Measurements from ENCODE around the gene MSANTD3.

Gene MSANTD3

DNA sequence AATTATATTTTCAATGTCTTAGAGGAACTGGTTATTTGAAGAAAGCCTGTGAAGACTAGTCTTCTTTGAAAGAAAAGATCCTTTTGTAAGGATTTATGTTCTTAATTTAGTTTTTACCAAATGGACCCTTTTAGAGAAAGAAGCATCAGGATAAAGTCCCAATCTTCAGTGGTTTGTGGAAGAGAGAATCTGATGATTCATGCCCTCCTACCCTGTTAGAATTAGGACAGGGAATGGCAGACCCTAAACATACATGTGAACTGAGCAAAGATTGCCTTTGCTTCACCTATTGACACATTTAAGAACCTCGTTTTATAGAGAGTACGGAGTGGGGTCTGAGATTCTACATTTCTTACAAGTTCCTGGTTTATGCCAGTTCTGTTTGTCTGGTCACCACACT lies 26.0 kb downstream of the MSANTD3 start:
- CTCF ChIA-PET, result no interaction called here
- DNase-seq (ENCODE audit: extremely low spot score), result no peak
- TF ChIP-seq TARDBP (IDR thresholded peaks at IDR 0.05), result no peak
- TF ChIP-seq PKNOX1 (IDR thresholded peaks at IDR 0.05), result no peak
- no peak for TF ChIP-seq FOXA1 (IDR thresholded peaks at IDR 0.05)
- POLR2A ChIA-PET, result no interaction called here

DNA sequence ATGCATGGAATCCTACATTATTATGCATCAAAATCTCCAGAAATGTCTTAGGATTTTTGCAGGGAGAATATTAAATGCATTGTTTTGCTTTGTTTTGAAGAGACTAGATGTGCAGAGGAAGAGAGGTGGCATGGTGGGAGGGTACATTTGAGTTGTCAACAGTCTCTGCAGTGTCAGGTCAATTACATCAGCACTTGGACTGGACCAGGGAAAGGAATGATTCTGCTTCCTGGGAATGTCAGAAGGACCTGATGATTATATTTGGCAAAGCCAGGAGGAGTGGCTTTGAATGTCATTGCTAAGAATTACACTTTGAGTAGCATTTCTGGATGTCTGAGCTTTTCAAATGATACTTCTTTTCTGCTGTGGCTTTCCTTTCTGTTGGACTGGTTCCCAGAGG lies 28.5 kb downstream of the MSANTD3 start:
- CTCF ChIA-PET, result no interaction called here
- TF ChIP-seq FOXA1 (IDR thresholded peaks at IDR 0.05) (no peak), SUZ12 (IDR thresholded peaks at IDR 0.05) (no peak)
- DNase-seq (ENCODE audit: extremely low spot score), result no peak

DNA sequence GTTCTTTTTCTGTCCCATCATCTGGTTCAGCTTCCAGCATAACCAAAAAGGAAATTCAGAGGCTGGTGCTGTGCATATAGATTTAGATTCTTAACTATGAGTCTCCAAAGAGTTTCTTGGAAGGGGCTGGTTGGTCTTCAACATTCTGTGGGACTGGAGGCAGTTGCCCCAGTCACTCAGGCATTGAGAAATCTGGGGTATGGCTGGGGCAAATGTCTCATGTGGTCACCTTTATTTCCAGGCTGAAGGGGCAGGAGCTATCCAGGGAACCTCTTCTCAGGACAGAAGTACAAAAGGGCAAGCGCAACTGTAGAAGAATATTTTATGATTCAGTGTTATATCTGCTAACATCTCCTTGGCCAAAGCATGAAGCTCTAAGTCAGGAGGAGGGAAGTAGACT lies 30.6 kb downstream of the MSANTD3 start:
- POLR2A ChIA-PET, result no interaction called here
- no peak for DNase-seq (ENCODE audit: extremely low spot score)
- no peak for TF ChIP-seq CTBP1 (IDR thresholded peaks at IDR 0.05; ENCODE audit: borderline replicate concordance)
- no peak for TF ChIP-seq SP1 (IDR thresholded peaks at IDR 0.05)
- no peak for TF ChIP-seq ARNT (IDR thresholded peaks at IDR 0.05)
- no peak for TF ChIP-seq ELF4 (IDR thresholded peaks at IDR 0.05)
- no peak for TF ChIP-seq BHLHE40 (IDR thresholded peaks at IDR 0.05; ENCODE audit: borderline replicate concordance)
- TF ChIP-seq ZNF384 (IDR thresholded peaks at IDR 0.05), result no peak
- TF ChIP-seq FOXM1 (IDR thresholded peaks at IDR 0.05; ENCODE audit: borderline replicate concordance), result no peak
- TF ChIP-seq HDGF (IDR thresholded peaks at IDR 0.05; ENCODE audit: borderline replicate concordance), result no peak
- CTCF ChIA-PET, result interaction anchor here (0.5 kb wide), 1 partner anchor 15 kb away, joined by 4 read pairs; no protein-coding TSS in a partner anchor

More for the DNA sequence above, 28.5 kb downstream of the MSANTD3 start:
- POLR2A ChIA-PET, result no interaction called here

DNA sequence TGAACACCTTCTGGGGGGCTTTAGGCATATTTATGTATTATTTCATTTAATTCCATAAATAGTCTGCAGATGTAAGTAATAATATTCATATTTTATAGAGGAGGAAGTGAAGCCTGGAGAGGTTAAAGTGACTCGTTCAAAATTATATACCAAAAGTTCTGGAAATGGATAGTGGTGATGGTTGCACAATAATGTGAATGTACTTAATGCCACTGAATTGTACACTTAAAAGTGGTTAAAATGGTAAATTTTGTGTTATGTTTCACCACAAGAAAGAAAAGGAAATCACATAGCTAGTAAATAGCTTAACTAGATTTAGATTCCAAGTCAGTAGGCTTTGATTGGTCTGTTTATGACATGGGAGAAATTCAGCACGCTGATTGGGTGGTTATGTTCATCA lies 33.0 kb downstream of the MSANTD3 start:
- POLR2A ChIA-PET, result interaction anchor here (1.2 kb wide), 1 partner anchor 13 kb away, joined by 3 read pairs; no protein-coding TSS in a partner anchor
- CTCF ChIA-PET, result no interaction called here
- no peak for DNase-seq (ENCODE audit: extremely low spot score)
- TF ChIP-seq BHLHE40 (IDR thresholded peaks at IDR 0.05; ENCODE audit: borderline replicate concordance) (no peak), FOXM1 (IDR thresholded peaks at IDR 0.05; ENCODE audit: borderline replicate concordance) (no peak), ELF4 (IDR thresholded peaks at IDR 0.05) (no peak), SUZ12 (IDR thresholded peaks at IDR 0.05) (no peak), L3MBTL2 (conservative IDR thresholded peaks at IDR 0.05) (no peak), FOXK2 (IDR thresholded peaks at IDR 0.05) (no peak), TARDBP (IDR thresholded peaks at IDR 0.05) (no peak), ZNF384 (IDR thresholded peaks at IDR 0.05) (no peak), ARNT (IDR thresholded peaks at IDR 0.05) (no peak), LEF1 (IDR thresholded peaks at IDR 0.05; ENCODE audit: borderline replicate concordance) (no peak), FOXA1 (IDR thresholded peaks at IDR 0.05) (no peak), NFRKB (IDR thresholded peaks at IDR 0.05) (no peak), CTBP1 (IDR thresholded peaks at IDR 0.05; ENCODE audit: borderline replicate concordance) (no peak), SP1 (IDR thresholded peaks at IDR 0.05) (no peak)

DNA sequence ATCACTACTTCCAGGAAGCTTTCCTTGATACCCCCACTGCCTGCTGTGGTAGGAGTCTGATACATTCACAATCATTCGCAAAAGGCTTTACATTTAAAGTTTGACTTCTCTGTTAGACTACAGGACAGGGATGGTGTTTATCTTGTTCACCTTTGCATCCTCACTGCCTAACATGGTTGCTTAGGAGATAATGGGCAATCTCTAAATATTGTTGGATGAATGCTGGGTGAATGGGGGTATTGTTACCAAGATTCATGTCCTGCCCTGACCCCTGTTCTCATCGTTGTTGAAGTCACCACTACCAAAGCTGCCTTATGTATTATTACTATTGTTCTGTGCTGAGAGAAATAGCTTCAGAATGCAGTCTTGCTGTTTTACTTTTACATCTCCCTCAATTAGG lies 38.3 kb downstream of the MSANTD3 start:
- CTCF ChIA-PET, result no interaction called here
- TF ChIP-seq ARNT (IDR thresholded peaks at IDR 0.05) (no peak), SP1 (IDR thresholded peaks at IDR 0.05) (no peak), TARDBP (IDR thresholded peaks at IDR 0.05) (no peak), NFRKB (IDR thresholded peaks at IDR 0.05) (no peak), BHLHE40 (IDR thresholded peaks at IDR 0.05; ENCODE audit: borderline replicate concordance) (no peak), FOXA1 (IDR thresholded peaks at IDR 0.05) (no peak), ZNF384 (IDR thresholded peaks at IDR 0.05) (no peak), LEF1 (IDR thresholded peaks at IDR 0.05; ENCODE audit: borderline replicate concordance) (no peak), FOXM1 (IDR thresholded peaks at IDR 0.05; ENCODE audit: borderline replicate concordance) (no peak)
- POLR2A ChIA-PET, result no interaction called here
- no peak for DNase-seq (ENCODE audit: extremely low spot score)

GRCh38 chr9:100465761-100466160 lies 38.8 kb downstream of the MSANTD3 start:
- ChIA-PET POLR2A (no interaction called here), CTCF (no interaction called here)
- TF ChIP-seq NFRKB (IDR thresholded peaks at IDR 0.05) (no peak), ZNF384 (IDR thresholded peaks at IDR 0.05) (no peak), HDGF (IDR thresholded peaks at IDR 0.05; ENCODE audit: borderline replicate concordance) (no peak), ELF4 (IDR thresholded peaks at IDR 0.05) (no peak), BHLHE40 (IDR thresholded peaks at IDR 0.05; ENCODE audit: borderline replicate concordance) (no peak), L3MBTL2 (conservative IDR thresholded peaks at IDR 0.05) (no peak), CTBP1 (IDR thresholded peaks at IDR 0.05; ENCODE audit: borderline replicate concordance) (no peak), TARDBP (IDR thresholded peaks at IDR 0.05) (no peak), FOXM1 (IDR thresholded peaks at IDR 0.05; ENCODE audit: borderline replicate concordance) (no peak), PKNOX1 (IDR thresholded peaks at IDR 0.05) (no peak), FOXK2 (IDR thresholded peaks at IDR 0.05) (no peak), SUZ12 (IDR thresholded peaks at IDR 0.05) (no peak), SP1 (IDR thresholded peaks at IDR 0.05) (no peak), LEF1 (IDR thresholded peaks at IDR 0.05; ENCODE audit: borderline replicate concordance) (no peak), ARNT (IDR thresholded peaks at IDR 0.05) (no peak), FOXA1 (IDR thresholded peaks at IDR 0.05) (no peak)
- no peak for DNase-seq (ENCODE audit: extremely low spot score)

DNA sequence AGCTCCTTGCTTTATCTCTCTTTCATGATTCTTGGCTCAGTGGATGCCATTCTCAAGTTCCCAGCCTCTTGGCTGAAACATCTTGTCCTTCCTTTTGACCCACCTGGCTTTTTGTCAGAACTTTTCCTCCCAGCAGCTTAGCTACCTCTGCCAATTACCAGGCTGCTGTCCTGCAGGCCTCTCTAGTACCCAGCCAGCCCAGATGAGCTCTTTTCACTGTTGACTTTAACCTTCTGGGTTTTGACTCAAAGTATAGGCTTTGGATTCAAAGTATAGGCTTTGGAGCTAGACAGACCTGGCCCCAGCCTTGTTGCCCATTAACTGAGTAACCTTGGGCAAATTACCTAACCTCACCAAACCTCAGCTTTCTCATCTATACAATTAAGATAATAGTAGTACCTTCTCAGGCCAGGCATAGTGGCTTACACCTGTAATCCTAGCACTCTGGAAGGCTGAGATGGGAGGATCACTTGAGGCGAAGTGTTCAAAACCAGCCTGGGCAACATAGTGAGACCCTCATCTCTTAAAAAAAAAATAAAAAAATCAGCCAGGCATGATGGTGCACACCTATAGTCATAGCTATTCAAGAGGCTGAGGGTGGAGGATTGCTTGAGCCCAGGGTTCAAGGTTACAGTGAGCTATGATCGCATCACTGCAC lies 39.4 kb downstream of the MSANTD3 start:
- TF ChIP-seq TARDBP (IDR thresholded peaks at IDR 0.05), result no peak
- no peak for TF ChIP-seq L3MBTL2 (conservative IDR thresholded peaks at IDR 0.05)
- TF ChIP-seq CTBP1 (IDR thresholded peaks at IDR 0.05; ENCODE audit: borderline replicate concordance), result no peak
- no peak for TF ChIP-seq FOXK2 (IDR thresholded peaks at IDR 0.05)
- no peak for TF ChIP-seq FOXM1 (IDR thresholded peaks at IDR 0.05; ENCODE audit: borderline replicate concordance)
- no peak for TF ChIP-seq SUZ12 (IDR thresholded peaks at IDR 0.05)
- no peak for TF ChIP-seq ZNF384 (IDR thresholded peaks at IDR 0.05)
- TF ChIP-seq LEF1 (IDR thresholded peaks at IDR 0.05; ENCODE audit: borderline replicate concordance), result no peak
- no peak for TF ChIP-seq HDGF (IDR thresholded peaks at IDR 0.05; ENCODE audit: borderline replicate concordance)
- TF ChIP-seq BHLHE40 (IDR thresholded peaks at IDR 0.05; ENCODE audit: borderline replicate concordance), result no peak
- no peak for TF ChIP-seq ELF4 (IDR thresholded peaks at IDR 0.05)
- TF ChIP-seq FOXA1 (IDR thresholded peaks at IDR 0.05), result no peak
- no peak for TF ChIP-seq NFRKB (IDR thresholded peaks at IDR 0.05)
- TF ChIP-seq ARNT (IDR thresholded peaks at IDR 0.05), result no peak
- no peak for TF ChIP-seq PKNOX1 (IDR thresholded peaks at IDR 0.05)
- no peak for TF ChIP-seq SP1 (IDR thresholded peaks at IDR 0.05)
- ChIA-PET POLR2A (no interaction called here), CTCF (interaction anchor here (0.6 kb wide), 1 partner anchor 24 kb away, joined by 3 read pairs; no protein-coding TSS in a partner anchor)
- no peak for DNase-seq (ENCODE audit: extremely low spot score)

All from HEK293T (cell line).